HepG2 (cell line): ENCODE results near the gene SNAI1. TPM values are rescaled to one million over a fixed set of nuclear protein-coding genes. Genes with fewer than 3 reads are reported as not detected.

ENCODE experiments used
- ARNT2 ChIP-seq: sonication (generic); formaldehyde crosslinking; IDR thresholded peaks from 2 replicates; pipeline ENCODE4 v1.8.0; 2022; ENCODE audit warnings: mild to moderate bottlenecking, low read depth, missing genetic modification reagents, moderate library complexity
- ATF3 ChIP-seq: sonication (generic); formaldehyde crosslinking; IDR thresholded peaks from 2 replicates; pipeline ENCODE4 v1.4.0; 2020; ENCODE audit warnings: missing genetic modification reagents
- DMAP1 ChIP-seq: IDR thresholded peaks from 2 replicates; pipeline ENCODE4 v1.6.1; 2016
- HOXD1 ChIP-seq: sonication (generic); formaldehyde crosslinking; IDR thresholded peaks from 2 replicates; pipeline ENCODE4 v1.5.0; 2020; ENCODE audit warnings: missing genetic modification reagents
- IKZF1 ChIP-seq: fragments of 450-650 bp; IDR thresholded peaks from 2 replicates; pipeline ENCODE4 v1.7.1; 2016
- ISL2 ChIP-seq: sonication (generic); formaldehyde crosslinking; IDR thresholded peaks from 2 replicates; pipeline ENCODE4 v1.5.0; 2020; ENCODE audit warnings: missing genetic modification reagents
- NCOA1 ChIP-seq: sonication (generic); formaldehyde crosslinking; IDR thresholded peaks from 2 replicates; pipeline ENCODE4 v1.9.0; 2021; ENCODE audit warnings: missing genetic modification reagents
- NFIB ChIP-seq: sonication (generic); formaldehyde crosslinking; IDR thresholded peaks from 2 replicates; pipeline ENCODE4 v1.9.0; 2021; ENCODE audit warnings: missing genetic modification reagents, mild to moderate bottlenecking, borderline replicate concordance
- NFIC ChIP-seq: IDR thresholded peaks from 2 replicates; pipeline ENCODE4 v1.6.1; 2012; ENCODE audit warnings: mild to moderate bottlenecking, low read length, inconsistent platforms
- PAWR ChIP-seq: sonication (generic); formaldehyde crosslinking; IDR thresholded peaks from 2 replicates; pipeline ENCODE4 v1.4.0; 2020; ENCODE audit warnings: missing genetic modification reagents, mild to moderate bottlenecking, borderline replicate concordance
- PRDM4 ChIP-seq: sonication (generic); formaldehyde crosslinking; IDR thresholded peaks from 2 replicates; pipeline ENCODE4 v1.9.0; 2021; ENCODE audit warnings: missing genetic modification reagents, borderline replicate concordance
- RFXANK ChIP-seq: IDR thresholded peaks from 2 replicates; pipeline ENCODE4 v1.6.1; 2016
- SMAD1 ChIP-seq: sonication (generic); formaldehyde crosslinking; IDR thresholded peaks from 2 replicates; pipeline ENCODE4 v1.4.0; 2020; ENCODE audit warnings: missing genetic modification reagents, low read depth, mild to moderate bottlenecking, borderline replicate concordance
- WIZ ChIP-seq: sonication (generic); formaldehyde crosslinking; IDR thresholded peaks from 2 replicates; pipeline ENCODE4 v1.5.1; 2020; ENCODE audit warnings: mild to moderate bottlenecking, missing genetic modification reagents
- ZBTB1 ChIP-seq: sonication (generic); formaldehyde crosslinking; IDR thresholded peaks from 2 replicates; pipeline ENCODE4 v1.4.0; 2020; ENCODE audit warnings: missing genetic modification reagents, borderline replicate concordance
- ZBTB26 ChIP-seq: IDR thresholded peaks from 2 replicates; pipeline ENCODE4 v1.6.1; 2016; ENCODE audit warnings: missing compliant biosample characterization, missing genetic modification reagents, borderline replicate concordance
- ZNF335 ChIP-seq: sonication (generic); formaldehyde crosslinking; IDR thresholded peaks from 2 replicates; pipeline ENCODE4 v1.4.0; 2020; ENCODE audit warnings: missing genetic modification reagents
- ZNF367 ChIP-seq: sonication (generic); formaldehyde crosslinking; IDR thresholded peaks from 2 replicates; pipeline ENCODE4 v1.4.0; 2020; ENCODE audit warnings: missing genetic modification reagents, borderline replicate concordance
- ZNF451 ChIP-seq: sonication (generic); formaldehyde crosslinking; IDR thresholded peaks from 2 replicates; pipeline ENCODE4 v1.5.0; 2020; ENCODE audit warnings: mild to moderate bottlenecking, missing genetic modification reagents
- ZNF564 ChIP-seq: sonication (generic); formaldehyde crosslinking; IDR thresholded peaks from 2 replicates; pipeline ENCODE4 v1.8.1; 2023; ENCODE audit warnings: mild to moderate bottlenecking, missing genetic modification reagents
- ZNF781 ChIP-seq: sonication (generic); formaldehyde crosslinking; IDR thresholded peaks from 2 replicates; pipeline ENCODE4 v1.5.1; 2020; ENCODE audit warnings: borderline replicate concordance, mild to moderate bottlenecking, missing genetic modification reagents; ENCODE audit errors: not compliant biosample characterization
- ZSCAN20 ChIP-seq: sonication (generic); formaldehyde crosslinking; IDR thresholded peaks from 2 replicates; pipeline ENCODE4 v1.4.0; 2020; ENCODE audit warnings: missing genetic modification reagents, mild to moderate bottlenecking, borderline replicate concordance
- polyA plus RNA-seq, 8 experiments: library from polyadenylated mRNA; depleted of rRNA in 3 of 8; stranded (reverse) in 7 of 8; unstranded in 1 of 8; fragments of >200 nt; fragmentation: Illumina TruSeq in 4 of 8; extraction: Trizol in 4 of 8; gene quantifications; 2 replicates each; pipeline versions ENCODE4 v1.2.1 to v1.2.3, GENCODE V29; 2011 to 2016; ENCODE audit warnings: low read depth in 4 of 8, missing spikeins in 1 of 8, mixed read lengths in 1 of 8; ENCODE audit not compliant: insufficient read depth in 1 of 8
- total RNA-seq, 5 experiments: library from RNA; depleted of rRNA; stranded (reverse); fragments of >200 nt; fragmentation: Illumina TruSeq; extraction: Trizol; gene quantifications; 2 replicates each; pipeline ENCODE4 v1.2.3, GENCODE V29; 2016; ENCODE audit warnings: low read depth in 1 of 5
- TF ChIP-seq, protein P1 (sequence below): sonication (generic); formaldehyde crosslinking; IDR thresholded peaks from 2 replicates; pipeline ENCODE4 v1.8.1; 2022; ENCODE audit warnings: mild to moderate bottlenecking, missing genetic modification reagents
- TF ChIP-seq, protein P2 (sequence below): sonication (generic); formaldehyde crosslinking; IDR thresholded peaks from 2 replicates; pipeline ENCODE4 v1.8.0; 2022; ENCODE audit warnings: mild to moderate bottlenecking, missing genetic modification reagents, moderate library complexity
- TF ChIP-seq, protein P3 (sequence below): IDR thresholded peaks from 2 replicates; pipeline ENCODE4 v1.6.1; 2016; ENCODE audit warnings: missing genetic modification reagents, missing compliant biosample characterization

The SNAI1 gene
- total and polyA plus RNA-seq, 2 of the 13 experiments (the other 11 are each of a cell fraction or from before 2014, with no cell fraction given) = 1.3 to 1.4 TPM

GRCh38 chr20:49982346-49983122 lies at the start of gene SNAI1 (continued):
- peak; percentile 87 for TF ChIP-seq PRDM4 (CRISPR knock-in tag)
- TF ChIP-seq ZNF781 = peak; percentile 83
- peak; percentile 70; the same call in 1 of the 2 replicates for TF ChIP-seq ZNF335 (CRISPR knock-in tag)
- TF ChIP-seq ZNF564 (CRISPR knock-in tag) = peak; percentile 89; the same call in 1 of the 2 replicates
- no peak for TF ChIP-seq NFIB (CRISPR knock-in tag)
- TF ChIP-seq HOXD1 = peak; percentile 90
- peak; percentile 97 for TF ChIP-seq ARNT2 (CRISPR knock-in tag)
- peak; percentile 91 for TF ChIP-seq ZNF367 (CRISPR knock-in tag)
- 0 out of 2 replicates have a peak, but pooled peaks have one; percentile 52 for TF ChIP-seq RFXANK
- no peak for TF ChIP-seq NFIC
- TF ChIP-seq WIZ (CRISPR knock-in tag) = no peak; the same call in none of the 2 replicates
- TF ChIP-seq NCOA1 (CRISPR knock-in tag) = peak; percentile 25
- no peak for TF ChIP-seq IKZF1
- peak; percentile 97 for TF ChIP-seq ZSCAN20
- TF ChIP-seq, protein P1, sequence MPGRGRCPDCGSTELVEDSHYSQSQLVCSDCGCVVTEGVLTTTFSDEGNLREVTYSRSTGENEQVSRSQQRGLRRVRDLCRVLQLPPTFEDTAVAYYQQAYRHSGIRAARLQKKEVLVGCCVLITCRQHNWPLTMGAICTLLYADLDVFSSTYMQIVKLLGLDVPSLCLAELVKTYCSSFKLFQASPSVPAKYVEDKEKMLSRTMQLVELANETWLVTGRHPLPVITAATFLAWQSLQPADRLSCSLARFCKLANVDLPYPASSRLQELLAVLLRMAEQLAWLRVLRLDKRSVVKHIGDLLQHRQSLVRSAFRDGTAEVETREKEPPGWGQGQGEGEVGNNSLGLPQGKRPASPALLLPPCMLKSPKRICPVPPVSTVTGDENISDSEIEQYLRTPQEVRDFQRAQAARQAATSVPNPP (CRISPR knock-in tag) = peak; percentile 89; the same call in 1 of the 2 replicates
- TF ChIP-seq SMAD1 (CRISPR knock-in tag) = no peak; the same call in 1 of the 2 replicates
- TF ChIP-seq, protein P2, sequence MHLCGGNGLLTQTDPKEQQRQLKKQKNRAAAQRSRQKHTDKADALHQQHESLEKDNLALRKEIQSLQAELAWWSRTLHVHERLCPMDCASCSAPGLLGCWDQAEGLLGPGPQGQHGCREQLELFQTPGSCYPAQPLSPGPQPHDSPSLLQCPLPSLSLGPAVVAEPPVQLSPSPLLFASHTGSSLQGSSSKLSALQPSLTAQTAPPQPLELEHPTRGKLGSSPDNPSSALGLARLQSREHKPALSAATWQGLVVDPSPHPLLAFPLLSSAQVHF (CRISPR knock-in tag) = peak; percentile 95
- TF ChIP-seq ATF3 = peak; percentile 73
- peak; percentile 81 for TF ChIP-seq ISL2
- peak; percentile 90 for TF ChIP-seq DMAP1 (CRISPR knock-in tag)
- TF ChIP-seq ZBTB26 (CRISPR knock-in tag) = peak; percentile 89
- TF ChIP-seq, protein P3, sequence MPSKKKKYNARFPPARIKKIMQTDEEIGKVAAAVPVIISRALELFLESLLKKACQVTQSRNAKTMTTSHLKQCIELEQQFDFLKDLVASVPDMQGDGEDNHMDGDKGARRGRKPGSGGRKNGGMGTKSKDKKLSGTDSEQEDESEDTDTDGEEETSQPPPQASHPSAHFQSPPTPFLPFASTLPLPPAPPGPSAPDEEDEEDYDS (CRISPR knock-in tag) = peak; percentile 93
- peak; percentile 98 for TF ChIP-seq ZNF451 (CRISPR knock-in tag)
- TF ChIP-seq ZBTB1 (CRISPR knock-in tag) = peak; percentile 84; the same call in 1 of the 2 replicates
- TF ChIP-seq PAWR (CRISPR knock-in tag) = no peak
